NCI-H1930 (cell line): ENCODE data around the gene PCNX2.

Experiments used
- DNase-seq, 2 experiments: peaks; one replicate each; lab custom pipeline; 2025; lab: John Stamatoyannopoulos, UW

Gene PCNX2

GRCh38 chr1:233295237-233295974 lies at the start of gene PCNX2:
TSS of gene PCNX2 (minus strand) at chr1:233295725. CDS start at chr1:233295478, 247 bp downstream.
- DNase-seq: peak; percentile 20 to 56

GRCh38 chr1:233343262-233343661 lies 47.7 kb upstream of the PCNX2 start:
- DNase-seq: no peak

- no peak for DNase-seq
Measured at GRCh38 chr1:233342086-233342485, 46.6 kb upstream of the PCNX2 start.

- DNase-seq: no peak
Measured at GRCh38 chr1:233340966-233341516, 45.5 kb upstream of the PCNX2 start.

GRCh38 chr1:233340031-233340555 lies 44.6 kb upstream of the PCNX2 start:
- no peak for DNase-seq

GRCh38 chr1:233338102-233338501 lies 42.6 kb upstream of the PCNX2 start:
- no peak for DNase-seq

- no peak for DNase-seq
Measured at GRCh38 chr1:233337505-233337904, 42.0 kb upstream of the PCNX2 start.

- DNase-seq: no peak
Measured at GRCh38 chr1:233336554-233337456, 41.3 kb upstream of the PCNX2 start.

- no peak for DNase-seq
Measured at GRCh38 chr1:233334092-233334491, 38.6 kb upstream of the PCNX2 start.

GRCh38 chr1:233333086-233333485 lies 37.6 kb upstream of the PCNX2 start:
- DNase-seq: no peak

- no peak for DNase-seq
Measured at GRCh38 chr1:233331676-233332519, 36.4 kb upstream of the PCNX2 start.

- DNase-seq: peak in 1 of 2 experiments; percentile 2
Measured at GRCh38 chr1:233328142-233328921, 32.8 kb upstream of the PCNX2 start.

GRCh38 chr1:233327651-233328141 lies 32.2 kb upstream of the PCNX2 start, which contains the start of gene MAP3K21:
TSS of gene MAP3K21 (plus strand) at chr1:233327724. CDS start at chr1:233328029, 305 bp downstream.
- DNase-seq: no peak

GRCh38 chr1:233326811-233327650 lies 31.5 kb upstream of the PCNX2 start:
- DNase-seq: peak; percentile 63 to 67

- DNase-seq: no peak
Measured at GRCh38 chr1:233326319-233326718, 30.8 kb upstream of the PCNX2 start.

GRCh38 chr1:233323718-233324117 lies 28.2 kb upstream of the PCNX2 start:
- no peak for DNase-seq

GRCh38 chr1:233320023-233320422 lies 24.5 kb upstream of the PCNX2 start:
- DNase-seq: no peak

- DNase-seq: no peak
Measured at GRCh38 chr1:233319272-233319671, 23.7 kb upstream of the PCNX2 start.

- DNase-seq: no peak
Measured at GRCh38 chr1:233316473-233316872, 20.9 kb upstream of the PCNX2 start.
